ENCODE data around the gene FIP1L1. TPM values are rescaled to one million over a fixed set of nuclear protein-coding genes. Genes with fewer than 3 reads are reported as not detected.

FIP1L1 gene
- total and polyA plus RNA-seq, 2 of the 13 experiments (the other 11 are each of a cell fraction or from before 2014, with no cell fraction given) = 14.9 to 69.4 TPM

DNA sequence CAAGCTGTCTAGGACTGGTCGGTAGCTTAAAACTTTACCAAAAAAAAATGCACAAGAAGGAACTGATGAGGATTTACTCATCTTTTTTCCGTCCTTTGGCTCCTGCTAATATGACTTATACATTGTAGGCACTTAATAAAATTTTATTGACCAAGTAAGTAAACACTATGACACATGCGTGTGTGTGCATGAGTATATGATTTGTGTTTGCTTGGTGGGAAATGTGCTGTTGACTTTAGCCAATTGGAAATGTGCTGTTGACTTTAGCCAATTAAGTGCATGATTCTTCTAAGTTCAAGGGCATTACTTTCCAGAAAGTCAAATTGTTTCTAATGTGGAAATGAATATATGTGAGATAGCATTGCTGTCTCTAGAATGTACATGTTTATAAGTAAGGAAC lies 78.3 kb downstream of the FIP1L1 start (continued):
- peak; percentile 87 for TF ChIP-seq FOXA3 (CRISPR knock-in tag; IDR thresholded peaks at IDR 0.05)
- TF ChIP-seq ZNF503 (CRISPR knock-in tag; IDR thresholded peaks at IDR 0.05) = peak; percentile 78
- no peak for TF ChIP-seq ZNF30 (CRISPR knock-in tag; IDR thresholded peaks at IDR 0.05)
- no peak for TF ChIP-seq TFE3 (CRISPR knock-in tag; IDR thresholded peaks at IDR 0.05)
- no peak for TF ChIP-seq ZNF296 (CRISPR knock-in tag; conservative IDR thresholded peaks at IDR 0.05)
- TF ChIP-seq TFDP1 (CRISPR knock-in tag; IDR thresholded peaks at IDR 0.05; ENCODE audit: borderline replicate concordance) = no peak
- TF ChIP-seq EP300 (IDR thresholded peaks at IDR 0.05; ENCODE audit: low read depth in 2 of 2, low read length in 2 of 2) = no peak
- no peak for TF ChIP-seq EP300 (CRISPR knock-in tag; IDR thresholded peaks at IDR 0.05; ENCODE audit: borderline replicate concordance)
- TF ChIP-seq GMEB2 (CRISPR knock-in tag; IDR thresholded peaks at IDR 0.05; ENCODE audit: low read depth) = no peak
- TF ChIP-seq NKX3-1 (CRISPR knock-in tag; IDR thresholded peaks at IDR 0.05) = peak; percentile 81
- TF ChIP-seq ZNF44 (CRISPR knock-in tag; IDR thresholded peaks at IDR 0.05) = no peak
- TF ChIP-seq RBAK (CRISPR knock-in tag; IDR thresholded peaks at IDR 0.05) = no peak
- TF ChIP-seq FOXO4 (CRISPR knock-in tag; conservative IDR thresholded peaks at IDR 0.05) = no peak
- no peak for TF ChIP-seq ZNF878 (CRISPR knock-in tag; IDR thresholded peaks at IDR 0.05)
- TF ChIP-seq ISL2 (CRISPR knock-in tag; IDR thresholded peaks at IDR 0.05) = 0 out of 2 replicates have a peak, but pooled peaks have one; percentile 36
- no peak for TF ChIP-seq ZNF432 (CRISPR knock-in tag; IDR thresholded peaks at IDR 0.05; ENCODE audit: borderline replicate concordance)
- no peak for TF ChIP-seq ZBTB38 (CRISPR knock-in tag; IDR thresholded peaks at IDR 0.05)
- no peak for TF ChIP-seq ZNF607 (CRISPR knock-in tag; IDR thresholded peaks at IDR 0.05; ENCODE audit: borderline replicate concordance)
- peak; percentile 24; the same call in 1 of the 2 replicates for TF ChIP-seq SALL1 (CRISPR knock-in tag; IDR thresholded peaks at IDR 0.05)
